Caco-2 (cell line): ENCODE data around the gene CACNA1A. TPM values are rescaled to one million over a fixed set of nuclear protein-coding genes. Genes with fewer than 3 reads are reported as not detected.

Experiments
- BruUV-seq: library from RNA; stranded (reverse); fragments of 400-500 nt; replicated peaks from 2 replicates; lab custom pipeline; 2021; lab: Mats Ljungman, UMichigan
- CTCF ChIA-PET: fragments of 300-600 bp; sonication (Branson Sonifier 250); formaldehyde crosslinking; loops from one replicate; lab custom pipeline; 2022; ENCODE audit warnings: antibody characterized with exemption; lab: Charles Lee
- POLR2A ChIA-PET: fragments of 300-600 bp; sonication (Branson Sonifier 250); formaldehyde crosslinking; loops from one replicate; lab custom pipeline; 2022; ENCODE audit warnings: antibody characterized with exemption; lab: Charles Lee
- DNase-seq, 2 experiments: peaks; one replicate each; pipeline versions ENCODE4 v3.0.0 to v3.0.0-alpha.2; 2020 to 2022
- H3K27me3 ChIP-seq: replicated peaks from 2 replicates; pipeline ENCODE4 v1.6.0; 2011; ENCODE audit warnings: low read length; ENCODE audit not compliant: control insufficient read depth, insufficient read depth
- H3K36me3 ChIP-seq: 2 replicates; pipeline ENCODE4 v1.5.1; 2011; ENCODE audit warnings: low read length; ENCODE audit not compliant: control insufficient read depth, insufficient read depth
- H3K4me1 ChIP-seq: fragments of 250-450 bp; sonication (Bioruptor Pico); 2 replicates; pipeline ENCODE4 v1.5.1; 2020; ENCODE audit warnings: mild to moderate bottlenecking
- H3K4me3 ChIP-seq: 2 replicates; pipeline ENCODE4 v1.5.1; 2011; ENCODE audit warnings: low read depth, mild to moderate bottlenecking, control low read depth, low read length
- H3K9me3 ChIP-seq: fragments of 250-450 bp; sonication (Bioruptor Pico); 2 replicates; pipeline ENCODE4 v1.5.1; 2020; ENCODE audit warnings: mild to moderate bottlenecking, moderate library complexity
- H3K27ac Mint-ChIP-seq: one replicate; pipeline ENCODE4 v1.8.0; 2022; ENCODE audit warnings: mixed read lengths; ENCODE audit not compliant: unreplicated experiment
- H3K27me3 Mint-ChIP-seq: one replicate; pipeline ENCODE4 v1.8.0; 2022; ENCODE audit warnings: mixed read lengths; ENCODE audit not compliant: insufficient read depth, unreplicated experiment
- H3K36me3 Mint-ChIP-seq: one replicate; pipeline ENCODE4 v1.8.0; 2022; ENCODE audit warnings: mild to moderate bottlenecking, mixed read lengths; ENCODE audit not compliant: insufficient read depth, unreplicated experiment
- H3K4me1 Mint-ChIP-seq: one replicate; pipeline ENCODE4 v1.8.0; 2022; ENCODE audit warnings: low read depth, mixed read lengths; ENCODE audit not compliant: unreplicated experiment
- H3K4me3 Mint-ChIP-seq: one replicate; pipeline ENCODE4 v1.8.0; 2022; ENCODE audit warnings: mild to moderate bottlenecking, moderate library complexity, mixed read lengths; ENCODE audit not compliant: unreplicated experiment
- H3K9me3 Mint-ChIP-seq: one replicate; pipeline ENCODE4 v1.8.0; 2022; ENCODE audit warnings: mixed read lengths; ENCODE audit not compliant: unreplicated experiment
- intact Hi-C: fragments of 100-400 bp; cut with micrococcal nuclease; formaldehyde crosslinking; loops from one replicate; pipeline ENCODE4 v1.10.0; 2022; ENCODE audit not compliant: unreplicated experiment
- total RNA-seq: library from RNA; stranded (reverse); gene quantifications from 2 replicates; pipeline ENCODE4 v1.2.3, GENCODE V29; 2022
- TF ChIP-seq, protein P1 (sequence below), 2 experiments: fragments of 200-600 bp in 1 of 2; IDR thresholded peaks; 1 replicate in 1 of 2; 2 replicates in 1 of 2; pipeline versions ENCODE4 v1.5.1 to v1.8.0; 2011 to 2022; ENCODE audit warnings: antibody characterized with exemption in 1 of 2, control low read depth in 1 of 2, inconsistent platforms in 1 of 2, low read depth in 1 of 2, low read length in 1 of 2, mild to moderate bottlenecking in 1 of 2, moderate library complexity in 1 of 2; ENCODE audit not compliant: insufficient read depth in 1 of 2, severe bottlenecking in 1 of 2, unreplicated experiment in 1 of 2

CACNA1A gene
- total RNA-seq, 1 experiment from 2014 or later = not detected

DNA sequence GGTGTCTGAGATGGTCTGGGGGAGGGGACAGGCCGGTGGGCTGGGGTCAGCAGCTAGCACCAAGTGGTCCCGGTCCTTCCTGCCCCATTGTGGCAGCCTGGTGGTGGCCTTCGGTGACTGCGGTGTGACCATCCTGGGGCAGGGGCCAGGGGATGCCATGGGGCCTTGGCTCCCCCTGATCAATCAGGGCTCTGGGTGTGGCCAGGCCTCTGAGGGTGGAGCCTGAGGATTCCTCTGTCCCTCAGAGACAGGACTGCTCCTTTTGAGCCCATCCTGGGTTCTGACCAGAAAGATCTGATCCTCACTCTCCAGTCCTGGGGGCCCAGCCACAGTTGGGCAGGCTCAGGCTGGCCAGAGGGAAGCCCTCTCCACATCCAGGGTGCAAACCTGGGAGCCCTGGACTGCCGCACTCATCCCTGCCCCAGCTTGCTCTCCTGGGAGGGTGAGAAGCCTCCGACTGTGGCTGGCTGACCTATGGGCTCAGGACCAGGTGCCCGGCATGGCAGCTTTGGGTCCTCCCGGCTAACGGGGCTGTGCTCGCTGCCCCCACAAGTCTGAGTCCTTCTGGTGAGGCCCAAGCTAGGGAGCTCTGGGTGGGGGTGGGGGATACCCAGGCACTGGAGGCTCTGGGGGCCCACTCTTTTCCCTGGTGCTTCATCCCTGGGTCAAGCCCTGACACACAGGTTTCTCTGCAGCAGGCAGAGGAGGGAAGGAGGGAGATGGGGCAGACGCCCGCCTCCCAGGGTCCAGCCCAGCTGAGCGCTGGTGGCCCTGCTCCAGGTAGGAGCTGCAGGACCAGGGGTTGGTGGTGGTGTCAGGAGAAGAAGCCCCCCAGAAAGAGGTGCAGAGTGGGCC, 296.6 kb downstream of the CACNA1A start:
- H3K27me3 Mint-ChIP-seq = no peaks in the 10 kb centered on the region
- H3K36me3 Mint-ChIP-seq = no peaks in the 10 kb centered on the region
- ChIA-PET CTCF (interaction anchor here (0.6 kb wide), 1 partner anchor 642 kb away, joined by 3 read pairs; no protein-coding TSS in a partner anchor), POLR2A (no interaction called here)
- DNase-seq = no peak
- no peaks in the 10 kb centered on the region for H3K27me3 ChIP-seq
- no peaks in the 10 kb centered on the region for H3K36me3 ChIP-seq
- H3K9me3 ChIP-seq = no peaks in the 10 kb centered on the region
- BruUV-seq = no TSS peak
- H3K4me1 Mint-ChIP-seq = no peaks in the 10 kb centered on the region
- no peaks in the 10 kb centered on the region for H3K4me1 ChIP-seq
- H3K9me3 Mint-ChIP-seq = no peaks in the 10 kb centered on the region
- intact Hi-C loops = no loop called here
- no peak overlapping the region for H3K4me3 Mint-ChIP-seq
- no peak overlapping the region for H3K27ac Mint-ChIP-seq
- H3K4me3 ChIP-seq = no peak overlapping the region
- TF ChIP-seq, protein P1, sequence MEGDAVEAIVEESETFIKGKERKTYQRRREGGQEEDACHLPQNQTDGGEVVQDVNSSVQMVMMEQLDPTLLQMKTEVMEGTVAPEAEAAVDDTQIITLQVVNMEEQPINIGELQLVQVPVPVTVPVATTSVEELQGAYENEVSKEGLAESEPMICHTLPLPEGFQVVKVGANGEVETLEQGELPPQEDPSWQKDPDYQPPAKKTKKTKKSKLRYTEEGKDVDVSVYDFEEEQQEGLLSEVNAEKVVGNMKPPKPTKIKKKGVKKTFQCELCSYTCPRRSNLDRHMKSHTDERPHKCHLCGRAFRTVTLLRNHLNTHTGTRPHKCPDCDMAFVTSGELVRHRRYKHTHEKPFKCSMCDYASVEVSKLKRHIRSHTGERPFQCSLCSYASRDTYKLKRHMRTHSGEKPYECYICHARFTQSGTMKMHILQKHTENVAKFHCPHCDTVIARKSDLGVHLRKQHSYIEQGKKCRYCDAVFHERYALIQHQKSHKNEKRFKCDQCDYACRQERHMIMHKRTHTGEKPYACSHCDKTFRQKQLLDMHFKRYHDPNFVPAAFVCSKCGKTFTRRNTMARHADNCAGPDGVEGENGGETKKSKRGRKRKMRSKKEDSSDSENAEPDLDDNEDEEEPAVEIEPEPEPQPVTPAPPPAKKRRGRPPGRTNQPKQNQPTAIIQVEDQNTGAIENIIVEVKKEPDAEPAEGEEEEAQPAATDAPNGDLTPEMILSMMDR (IDR thresholded peaks at IDR 0.05; ENCODE audit: insufficient read depth in 1 of 2, low read depth in 1 of 2, low read length in 1 of 2, severe bottlenecking in 1 of 2, unreplicated experiment in 1 of 2) = no peak

DNA sequence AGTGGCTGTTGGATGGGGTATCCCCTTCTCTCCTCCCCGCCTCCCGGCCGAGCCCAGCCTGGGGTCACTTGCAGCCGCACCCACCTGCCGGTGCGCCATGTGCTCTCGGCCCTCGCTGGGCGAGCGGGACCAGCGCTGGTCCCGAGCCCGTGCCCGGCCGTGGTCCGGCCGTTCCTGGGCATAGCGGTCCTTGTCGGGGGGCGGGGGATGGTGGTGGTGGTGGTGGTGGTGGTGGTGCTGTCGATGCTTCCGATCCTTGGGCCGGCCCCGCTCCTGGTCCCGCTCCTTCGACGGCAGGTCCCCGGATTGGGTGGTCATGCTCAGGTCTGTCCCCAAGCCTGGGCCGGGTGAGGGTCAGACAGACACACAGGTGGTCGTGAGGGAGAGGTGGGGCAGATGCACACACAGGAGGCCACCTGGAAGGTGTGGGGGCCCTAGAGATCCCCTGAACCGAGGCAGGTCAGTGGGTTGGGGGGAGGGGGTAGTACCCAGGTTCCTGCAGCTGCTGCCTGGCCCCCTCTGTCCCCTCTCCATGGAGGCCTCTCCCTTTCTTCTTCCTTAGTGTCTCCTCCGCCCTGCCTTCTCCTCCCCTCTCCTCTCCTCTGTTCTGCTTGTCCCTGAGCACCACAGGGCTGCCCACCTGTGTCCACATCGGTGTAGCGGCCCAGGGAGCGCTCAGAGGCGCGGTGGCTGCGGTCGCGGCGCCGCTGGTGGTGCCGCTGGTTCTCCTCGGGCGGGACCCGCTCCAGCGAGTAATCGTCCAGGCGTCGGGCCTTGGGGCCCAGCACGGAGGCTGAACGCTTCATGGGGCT, 297.4 kb downstream of the CACNA1A start:
- no peaks in the 10 kb centered on the region for H3K9me3 Mint-ChIP-seq
- no peaks in the 10 kb centered on the region for H3K4me1 Mint-ChIP-seq
- H3K4me3 Mint-ChIP-seq = no peak overlapping the region
- POLR2A ChIA-PET = no interaction called here
- no peaks in the 10 kb centered on the region for H3K36me3 Mint-ChIP-seq
- Histone ChIP-seq H3K27me3 (no peaks in the 10 kb centered on the region), H3K4me1 (no peaks in the 10 kb centered on the region), H3K36me3 (no peaks in the 10 kb centered on the region), H3K4me3 (no peak overlapping the region), H3K9me3 (no peaks in the 10 kb centered on the region)
- BruUV-seq = no TSS peak
- no peak overlapping the region for H3K27ac Mint-ChIP-seq
- no peaks in the 10 kb centered on the region for H3K27me3 Mint-ChIP-seq
- intact Hi-C loops = no loop called here
- CTCF ChIA-PET = no interaction called here
- no peak for DNase-seq
- TF ChIP-seq, protein P1 (IDR thresholded peaks at IDR 0.05; ENCODE audit: insufficient read depth in 1 of 2, low read depth in 1 of 2, low read length in 1 of 2, severe bottlenecking in 1 of 2, unreplicated experiment in 1 of 2) = no peak

DNA sequence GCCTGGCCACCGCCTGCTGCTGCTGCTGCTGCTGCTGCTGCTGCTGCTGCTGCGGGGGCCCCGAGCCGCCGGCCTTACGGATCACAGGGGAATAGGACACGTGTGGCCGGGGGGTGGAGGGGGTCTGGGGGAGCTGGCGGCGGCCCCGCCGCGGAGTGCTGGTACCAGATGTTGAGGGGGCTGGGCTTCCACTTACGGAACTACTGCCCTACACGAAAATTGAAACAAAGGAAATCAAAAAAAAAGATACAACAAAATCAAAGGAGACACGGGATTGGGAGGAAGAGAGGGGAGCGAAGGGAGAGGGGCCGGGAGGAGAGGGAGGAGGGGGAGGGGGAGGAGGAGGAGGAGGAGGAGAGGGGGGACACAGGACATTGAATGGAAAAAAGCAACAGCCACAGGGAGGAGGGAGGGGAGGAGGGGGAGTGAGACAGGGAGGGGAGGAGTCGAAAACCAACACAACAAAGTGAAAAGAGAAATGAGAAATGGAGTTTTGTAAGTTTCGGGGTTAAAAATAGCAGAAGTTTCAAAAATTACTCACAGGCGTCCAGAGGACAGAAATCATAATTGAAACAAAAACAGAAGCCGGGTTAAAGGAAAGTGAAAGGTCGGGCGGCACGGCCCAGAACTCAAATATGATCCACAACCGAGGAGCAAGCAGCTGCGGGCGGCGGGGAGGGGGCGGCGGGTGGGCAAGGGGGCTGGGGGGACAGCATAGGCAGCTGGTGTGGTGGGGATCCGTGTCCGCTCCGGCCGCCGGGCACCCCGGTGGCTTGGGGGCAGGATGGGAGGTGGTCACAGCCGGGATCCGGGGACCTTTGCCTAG, 298.2 kb downstream of the CACNA1A start:
- H3K36me3 ChIP-seq = no peaks in the 10 kb centered on the region
- no peaks in the 10 kb centered on the region for H3K4me1 ChIP-seq
- Mint-ChIP-seq H3K27ac (no peak overlapping the region), H3K4me1 (no peaks in the 10 kb centered on the region), H3K27me3 (no peaks in the 10 kb centered on the region), H3K9me3 (no peaks in the 10 kb centered on the region), H3K4me3 (no peak overlapping the region), H3K36me3 (no peaks in the 10 kb centered on the region)
- CTCF ChIA-PET = no interaction called here
- no peak for DNase-seq
- intact Hi-C loops = no loop called here
- no TSS peak for BruUV-seq
- TF ChIP-seq, protein P1 (IDR thresholded peaks at IDR 0.05; ENCODE audit: insufficient read depth in 1 of 2, low read depth in 1 of 2, low read length in 1 of 2, severe bottlenecking in 1 of 2, unreplicated experiment in 1 of 2) = no peak
- no peaks in the 10 kb centered on the region for H3K27me3 ChIP-seq
- H3K9me3 ChIP-seq = no peaks in the 10 kb centered on the region
- POLR2A ChIA-PET = no interaction called here
- no peak overlapping the region for H3K4me3 ChIP-seq
